ENCODE data around the gene TSHZ2.

TSHZ2 gene

GRCh38 chr20:53231061-53231460 lies 258.9 kb downstream of the TSHZ2 start:
- Histone ChIP-seq H3K4me3 (no peak overlapping the region), H3K27ac (no peak overlapping the region)
- TF ChIP-seq, protein P1, sequence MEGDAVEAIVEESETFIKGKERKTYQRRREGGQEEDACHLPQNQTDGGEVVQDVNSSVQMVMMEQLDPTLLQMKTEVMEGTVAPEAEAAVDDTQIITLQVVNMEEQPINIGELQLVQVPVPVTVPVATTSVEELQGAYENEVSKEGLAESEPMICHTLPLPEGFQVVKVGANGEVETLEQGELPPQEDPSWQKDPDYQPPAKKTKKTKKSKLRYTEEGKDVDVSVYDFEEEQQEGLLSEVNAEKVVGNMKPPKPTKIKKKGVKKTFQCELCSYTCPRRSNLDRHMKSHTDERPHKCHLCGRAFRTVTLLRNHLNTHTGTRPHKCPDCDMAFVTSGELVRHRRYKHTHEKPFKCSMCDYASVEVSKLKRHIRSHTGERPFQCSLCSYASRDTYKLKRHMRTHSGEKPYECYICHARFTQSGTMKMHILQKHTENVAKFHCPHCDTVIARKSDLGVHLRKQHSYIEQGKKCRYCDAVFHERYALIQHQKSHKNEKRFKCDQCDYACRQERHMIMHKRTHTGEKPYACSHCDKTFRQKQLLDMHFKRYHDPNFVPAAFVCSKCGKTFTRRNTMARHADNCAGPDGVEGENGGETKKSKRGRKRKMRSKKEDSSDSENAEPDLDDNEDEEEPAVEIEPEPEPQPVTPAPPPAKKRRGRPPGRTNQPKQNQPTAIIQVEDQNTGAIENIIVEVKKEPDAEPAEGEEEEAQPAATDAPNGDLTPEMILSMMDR (IDR thresholded peaks at IDR 0.05) = no peak
- no peak for DNase-seq (ENCODE audit: low spot score)

DNA sequence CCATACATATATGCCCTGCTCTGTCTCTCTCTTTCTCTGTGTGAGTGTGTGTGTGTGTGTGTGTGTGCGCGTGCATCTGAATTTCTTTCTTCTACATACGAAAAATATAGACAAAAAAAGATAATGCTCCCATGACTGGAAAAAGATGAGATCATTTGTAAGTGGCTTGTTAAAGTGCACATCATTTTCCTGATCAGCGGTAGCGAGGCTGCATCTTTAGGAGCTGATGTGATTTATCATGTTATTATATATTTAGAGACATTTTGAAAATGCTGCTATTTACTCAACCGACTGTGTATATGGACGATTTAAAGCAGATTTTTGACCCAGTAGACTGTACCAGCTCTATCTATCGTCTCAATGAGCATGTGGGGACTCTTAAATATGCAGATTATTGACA lies 265.3 kb downstream of the TSHZ2 start:
- TF ChIP-seq, protein P1 (IDR thresholded peaks at IDR 0.05) = no peak
- Histone ChIP-seq H3K4me3 (no peak overlapping the region), H3K27ac (no peak overlapping the region)
- no peak for DNase-seq (ENCODE audit: low spot score)

- TF ChIP-seq, protein P1 (IDR thresholded peaks at IDR 0.05) = no peak
- no peak overlapping the region for H3K27ac ChIP-seq
- no peak overlapping the region for H3K4me3 ChIP-seq
- DNase-seq (ENCODE audit: low spot score) = no peak
Observed at GRCh38 chr20:53238121-53238660, 266.0 kb downstream of the TSHZ2 start.

DNA sequence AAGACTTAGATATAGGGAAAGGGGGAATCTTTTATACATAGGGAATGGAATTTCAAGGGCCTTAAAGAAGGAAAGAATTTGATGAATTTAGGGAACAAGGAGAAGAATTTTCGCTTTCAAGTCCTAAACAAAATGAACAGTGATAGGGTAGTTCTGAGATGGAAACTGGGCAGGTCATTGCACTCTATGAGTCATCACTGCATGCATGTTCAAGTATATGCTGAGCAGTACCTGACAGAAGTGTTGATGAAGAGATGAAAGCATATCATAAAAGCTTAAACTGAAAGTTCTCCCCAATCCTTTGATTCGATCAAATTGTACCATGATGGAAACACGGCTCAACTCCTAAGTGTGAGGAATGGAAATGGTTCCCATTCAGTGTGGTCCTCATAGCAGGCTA lies 271.0 kb downstream of the TSHZ2 start:
- TF ChIP-seq, protein P1 (IDR thresholded peaks at IDR 0.05) = no peak
- H3K4me3 ChIP-seq = no peak overlapping the region
- no peak overlapping the region for H3K27ac ChIP-seq
- no peak for DNase-seq (ENCODE audit: low spot score)

DNA sequence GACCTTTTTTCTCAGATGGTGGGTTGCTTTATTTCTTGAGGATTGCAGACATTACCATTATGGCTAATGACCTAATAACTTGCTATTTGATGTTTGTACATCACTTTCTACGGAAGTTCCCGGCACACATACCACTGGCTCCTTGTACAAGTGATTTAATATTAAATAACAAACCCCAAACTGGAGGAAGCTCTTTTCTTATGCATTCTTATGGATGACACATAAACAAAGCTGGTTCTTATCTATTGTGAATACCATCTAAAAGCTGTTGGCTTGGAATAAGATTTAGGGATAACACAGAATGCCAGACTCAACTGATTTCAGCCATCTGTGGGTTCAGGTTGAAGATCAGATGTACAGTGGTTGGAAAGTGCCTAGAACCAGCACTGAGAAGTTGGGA lies 272.6 kb downstream of the TSHZ2 start:
- no peak for DNase-seq (ENCODE audit: low spot score)
- H3K4me3 ChIP-seq = no peak overlapping the region
- TF ChIP-seq, protein P1 (IDR thresholded peaks at IDR 0.05) = no peak
- H3K27ac ChIP-seq = no peak overlapping the region

DNA sequence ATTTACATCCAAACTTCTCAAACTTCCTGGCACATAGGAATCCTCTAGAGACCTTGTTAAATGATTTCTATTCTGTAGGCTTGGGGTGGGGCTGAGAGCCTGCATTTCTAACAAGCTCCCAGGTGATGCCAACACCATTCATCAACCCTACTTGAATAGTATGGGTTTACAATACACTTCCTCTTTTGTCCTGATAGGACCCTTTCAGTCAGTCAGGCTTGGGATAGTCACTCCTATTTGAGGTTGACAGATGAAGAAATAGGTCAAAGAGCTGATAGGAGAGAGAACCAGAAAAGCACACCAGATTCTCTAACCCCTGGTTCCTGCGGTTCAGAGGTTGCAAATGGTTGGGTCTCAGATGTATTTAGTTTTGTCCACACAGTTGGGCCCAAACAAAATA lies 273.4 kb downstream of the TSHZ2 start:
- Histone ChIP-seq H3K4me3 (no peak overlapping the region), H3K27ac (no peak overlapping the region)
- TF ChIP-seq, protein P1 (IDR thresholded peaks at IDR 0.05) = no peak
- DNase-seq (ENCODE audit: low spot score) = no peak

- TF ChIP-seq, protein P1 (IDR thresholded peaks at IDR 0.05) = no peak
- H3K27ac ChIP-seq = no peak overlapping the region
- no peak overlapping the region for H3K4me3 ChIP-seq
- DNase-seq (ENCODE audit: low spot score) = no peak
Observed at GRCh38 chr20:53247468-53248103, 275.4 kb downstream of the TSHZ2 start.

Measured in coronary artery (tissue), 2 donors.